ENCODE data around the gene NR5A2. TPM values are rescaled to one million over a fixed set of nuclear protein-coding genes. Genes with fewer than 3 reads are reported as not detected.

Gene NR5A2
- polyA plus RNA-seq, 1 donor (not counting 4 experiments of a cell fraction or from before 2014, with no cell fraction given), result 0.05 TPM

DNA sequence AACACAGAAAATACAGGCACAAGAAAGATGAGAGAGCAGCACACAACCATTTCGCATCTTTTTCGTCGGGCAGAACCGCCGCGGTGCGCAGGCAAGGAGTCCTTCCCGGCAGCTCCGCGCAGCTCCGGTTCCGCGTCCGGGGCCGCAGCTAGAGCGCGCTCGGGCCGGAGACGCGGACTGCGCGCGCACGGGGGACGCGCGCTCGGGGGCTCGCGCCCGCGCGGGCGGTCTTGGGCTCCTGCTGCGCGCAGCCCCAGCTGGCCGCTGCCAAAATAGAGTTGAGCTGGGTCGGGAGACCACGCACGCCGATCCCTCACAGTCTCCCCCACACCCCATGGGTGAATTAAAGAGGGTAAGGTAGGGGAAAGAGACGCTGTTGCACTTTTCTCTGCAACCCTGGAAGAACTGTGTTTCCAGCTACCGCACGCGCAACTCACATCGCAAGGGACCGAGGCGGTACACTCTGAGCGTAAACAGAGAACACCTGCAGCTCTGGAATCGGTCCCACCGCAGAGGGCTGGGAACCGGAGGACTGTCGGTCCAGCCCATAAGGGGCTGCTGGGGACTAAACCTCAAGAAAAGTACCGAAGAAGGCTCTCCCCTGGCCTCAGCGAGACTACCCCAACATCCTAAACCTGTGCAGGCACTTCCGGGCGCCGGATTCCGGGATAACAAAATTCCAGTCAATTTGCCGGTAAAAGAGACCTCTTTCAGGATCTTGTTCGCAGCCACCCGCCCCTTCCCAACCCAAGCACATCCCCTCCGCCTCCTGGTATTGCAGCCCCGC lies 1.7 kb downstream of the NR5A2 start:
- H3K27ac ChIP-seq (ENCODE audit: control insufficient read depth, insufficient read depth, low read length), result no peak overlapping the region
- H2AFZ ChIP-seq (ENCODE audit: control insufficient read depth, low read length), result peak overlapping the region; percentile 50
- dilution Hi-C loops (cut with MboI; ENCODE audit: extremely low pct_ligation_motif_present, low sequenced_read_pairs), result no loop called here
- H3K4me3 ChIP-seq (ENCODE audit: control insufficient read depth in 2 of 3, extremely low read depth in 1 of 3, insufficient read depth in 2 of 3, low read depth in 1 of 3, low read length in 3 of 3), result peak overlapping the region; percentile 28 to 73 (median 52)
- DNase-seq (ENCODE audit: low read depth, low spot score), result no peak
- no peaks in the 10 kb centered on the region for H3K36me3 ChIP-seq (ENCODE audit: control insufficient read depth in 2 of 2, extremely low read depth in 1 of 2, insufficient read depth in 2 of 2, low read length in 2 of 2)
- H3K4me1 ChIP-seq (ENCODE audit: control insufficient read depth, extremely low read depth, insufficient read depth, low read length), result peaks cover 6% of the 10 kb centered on the region
- H3K27me3 ChIP-seq (ENCODE audit: control insufficient read depth, extremely low read depth, insufficient read depth, low read length), result peaks cover 43% of the 10 kb centered on the region
- H3K9me3 ChIP-seq (ENCODE audit: control insufficient read depth, low read depth, low read length), result no peaks in the 10 kb centered on the region
- H3K9ac ChIP-seq (ENCODE audit: control insufficient read depth, extremely low read depth, insufficient read depth, low read length), result peak overlapping the region; percentile 10
- no peak for FAIRE-seq
- no peaks in the 10 kb centered on the region for H3K79me2 ChIP-seq (ENCODE audit: control insufficient read depth, insufficient read depth, low read length)
- H3K4me2 ChIP-seq (ENCODE audit: control insufficient read depth, extremely low read depth, insufficient read depth, low read depth, low read length), result peak overlapping the region; percentile 77
- TF ChIP-seq EZH2 (IDR thresholded peaks at IDR 0.05; ENCODE audit: low read length), result peak; percentile 81
- TF ChIP-seq, protein P1, sequence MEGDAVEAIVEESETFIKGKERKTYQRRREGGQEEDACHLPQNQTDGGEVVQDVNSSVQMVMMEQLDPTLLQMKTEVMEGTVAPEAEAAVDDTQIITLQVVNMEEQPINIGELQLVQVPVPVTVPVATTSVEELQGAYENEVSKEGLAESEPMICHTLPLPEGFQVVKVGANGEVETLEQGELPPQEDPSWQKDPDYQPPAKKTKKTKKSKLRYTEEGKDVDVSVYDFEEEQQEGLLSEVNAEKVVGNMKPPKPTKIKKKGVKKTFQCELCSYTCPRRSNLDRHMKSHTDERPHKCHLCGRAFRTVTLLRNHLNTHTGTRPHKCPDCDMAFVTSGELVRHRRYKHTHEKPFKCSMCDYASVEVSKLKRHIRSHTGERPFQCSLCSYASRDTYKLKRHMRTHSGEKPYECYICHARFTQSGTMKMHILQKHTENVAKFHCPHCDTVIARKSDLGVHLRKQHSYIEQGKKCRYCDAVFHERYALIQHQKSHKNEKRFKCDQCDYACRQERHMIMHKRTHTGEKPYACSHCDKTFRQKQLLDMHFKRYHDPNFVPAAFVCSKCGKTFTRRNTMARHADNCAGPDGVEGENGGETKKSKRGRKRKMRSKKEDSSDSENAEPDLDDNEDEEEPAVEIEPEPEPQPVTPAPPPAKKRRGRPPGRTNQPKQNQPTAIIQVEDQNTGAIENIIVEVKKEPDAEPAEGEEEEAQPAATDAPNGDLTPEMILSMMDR (optimal IDR thresholded peaks at IDR 0.05 in 1 of 3, IDR thresholded peaks at IDR 0.05 in 1 of 3, conservative IDR thresholded peaks at IDR 0.05 in 1 of 3; ENCODE audit: extremely low read depth in 1 of 3, insufficient read depth in 2 of 3, low read length in 3 of 3), result no peak
- H4K20me1 ChIP-seq (ENCODE audit: control insufficient read depth, extremely low read depth, insufficient read depth, low read length), result peaks cover 3% of the 10 kb centered on the region
- H3K9me1 ChIP-seq (ENCODE audit: control insufficient read depth, extremely low read depth, insufficient read depth, low read length), result no peaks in the 10 kb centered on the region

DNA sequence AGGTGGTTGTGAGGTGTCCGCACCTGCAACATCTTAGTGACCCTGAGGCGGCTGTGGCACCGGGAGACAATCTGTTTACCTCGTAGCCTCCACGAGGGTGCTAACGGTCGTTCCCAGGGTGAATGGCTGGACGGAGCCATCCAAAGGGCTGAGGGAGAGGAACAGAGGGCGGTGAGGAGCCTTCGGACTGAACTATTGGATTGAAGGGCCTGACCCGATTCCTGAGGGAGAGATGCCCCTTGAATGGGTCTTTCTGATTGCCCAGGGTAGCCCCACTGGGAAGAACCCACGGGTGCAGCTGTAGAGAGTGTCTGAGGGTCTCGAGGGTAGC lies 2.3 kb downstream of the NR5A2 start:
- no peaks in the 10 kb centered on the region for H3K9me3 ChIP-seq (ENCODE audit: control insufficient read depth, low read depth, low read length)
- no peak overlapping the region for H3K9ac ChIP-seq (ENCODE audit: control insufficient read depth, extremely low read depth, insufficient read depth, low read length)
- peak overlapping the region; percentile 77 for H3K4me2 ChIP-seq (ENCODE audit: control insufficient read depth, extremely low read depth, insufficient read depth, low read depth, low read length)
- H3K79me2 ChIP-seq (ENCODE audit: control insufficient read depth, insufficient read depth, low read length), result no peaks in the 10 kb centered on the region
- no peak overlapping the region for H3K27ac ChIP-seq (ENCODE audit: control insufficient read depth, insufficient read depth, low read length)
- DNase-seq (ENCODE audit: low read depth, low spot score) (no peak), FAIRE-seq (no peak)
- H3K27me3 ChIP-seq (ENCODE audit: control insufficient read depth, extremely low read depth, insufficient read depth, low read length), result peaks cover 49% of the 10 kb centered on the region
- no peaks in the 10 kb centered on the region for H3K36me3 ChIP-seq (ENCODE audit: control insufficient read depth in 2 of 2, extremely low read depth in 1 of 2, insufficient read depth in 2 of 2, low read length in 2 of 2)
- H3K9me1 ChIP-seq (ENCODE audit: control insufficient read depth, extremely low read depth, insufficient read depth, low read length), result no peaks in the 10 kb centered on the region
- no peak overlapping the region for H2AFZ ChIP-seq (ENCODE audit: control insufficient read depth, low read length)
- dilution Hi-C loops (cut with MboI; ENCODE audit: extremely low pct_ligation_motif_present, low sequenced_read_pairs), result no loop called here
- H3K4me3 ChIP-seq (ENCODE audit: control insufficient read depth in 2 of 3, extremely low read depth in 1 of 3, insufficient read depth in 2 of 3, low read depth in 1 of 3, low read length in 3 of 3), result peak overlapping the region in 1 of 3 experiments; percentile 73
- TF ChIP-seq, protein P1 (optimal IDR thresholded peaks at IDR 0.05 in 1 of 3, IDR thresholded peaks at IDR 0.05 in 1 of 3, conservative IDR thresholded peaks at IDR 0.05 in 1 of 3; ENCODE audit: extremely low read depth in 1 of 3, insufficient read depth in 2 of 3, low read length in 3 of 3), result no peak
- TF ChIP-seq EZH2 (IDR thresholded peaks at IDR 0.05; ENCODE audit: low read length), result peak; percentile 53
- H3K4me1 ChIP-seq (ENCODE audit: control insufficient read depth, extremely low read depth, insufficient read depth, low read length), result peaks cover 7% of the 10 kb centered on the region
- peaks cover 3% of the 10 kb centered on the region for H4K20me1 ChIP-seq (ENCODE audit: control insufficient read depth, extremely low read depth, insufficient read depth, low read length)

All from keratinocyte (primary cell).